GM18508 (cell line): ENCODE results near the gene CLDN15.
A peak's percentile ranks its signal among the peaks of the same experiment; 100 is the strongest.
"Not testable (repeated sequence)": the region's sequence is repeated elsewhere in the genome, so short reads cannot be mapped to it uniquely, and the experiment has no call there.

Experiments used
- ATAC-seq: cut with Tn5 transposase; IDR thresholded peaks from one replicate; pipeline ENCODE4 v1.9.1; 2021; ENCODE audit warnings: moderate number of reproducible peaks; ENCODE audit not compliant: insufficient read depth, unreplicated experiment

CLDN15 gene

GRCh38 chr7:101223528-101223927 lies 14.1 kb downstream of the CLDN15 start:
- ATAC-seq = no peak

GRCh38 chr7:101222275-101222830 lies 15.2 kb downstream of the CLDN15 start:
- no peak for ATAC-seq

- ATAC-seq = no peak
Measured at GRCh38 chr7:101220295-101220694, 17.3 kb downstream of the CLDN15 start.

- ATAC-seq = peak; percentile 4
Measured at GRCh38 chr7:101218236-101219125, 19.1 kb downstream of the CLDN15 start.

- peak; percentile 62 for ATAC-seq
Measured at GRCh38 chr7:101217388-101218235, 20.0 kb downstream of the CLDN15 start, which contains the start of the genes PLOD3 and ZNHIT1. PLOD3 (minus strand) TSS chr7:101217581; CDS start chr7:101217274, 307 bp downstream. ZNHIT1 (plus strand) TSS chr7:101218165; CDS start chr7:101218196, 31 bp downstream.

- peak; percentile 3 for ATAC-seq
Measured at GRCh38 chr7:101216860-101217387, 20.7 kb downstream of the CLDN15 start.

- no peak for ATAC-seq
Measured at GRCh38 chr7:101216001-101216859, 21.4 kb downstream of the CLDN15 start.

GRCh38 chr7:101212014-101212413 lies 25.6 kb downstream of the CLDN15 start:
- no peak for ATAC-seq

- no peak for ATAC-seq
Measured at GRCh38 chr7:101211501-101211900, 26.1 kb downstream of the CLDN15 start.

- ATAC-seq = no peak
Measured at GRCh38 chr7:101210143-101210542, 27.5 kb downstream of the CLDN15 start.

GRCh38 chr7:101208794-101209193 lies 28.8 kb downstream of the CLDN15 start:
- ATAC-seq = no peak

- ATAC-seq = no peak
Measured at GRCh38 chr7:101207459-101207858, 30.1 kb downstream of the CLDN15 start.

GRCh38 chr7:101206665-101207042 lies 30.9 kb downstream of the CLDN15 start:
- no peak for ATAC-seq

GRCh38 chr7:101205901-101206664 lies 31.5 kb downstream of the CLDN15 start:
- no peak for ATAC-seq

- ATAC-seq = not testable (repeated sequence)
Measured at GRCh38 chr7:101203740-101204738, 33.6 kb downstream of the CLDN15 start.

GRCh38 chr7:101202603-101202918 lies 35.0 kb downstream of the CLDN15 start:
- no peak for ATAC-seq

- no peak for ATAC-seq
Measured at GRCh38 chr7:101201695-101202602, 35.7 kb downstream of the CLDN15 start.
